Hematopoietic multipotent progenitor cell treated with erythropoietin and hydrocortisone succinate and interleukin-3 and kit ligand, for 15 days (in vitro differentiated cells): ENCODE results near the gene ANKS4B.
"Not testable (repeated sequence)": the region's sequence is repeated elsewhere in the genome, so short reads cannot be mapped to it uniquely, and the experiment has no call there.

Experiments used
- DNase-seq: peaks from one replicate; pipeline ENCODE4 v3.0.0-alpha.2; 2015; ENCODE audit warnings: low spot score

Gene ANKS4B, protein sequence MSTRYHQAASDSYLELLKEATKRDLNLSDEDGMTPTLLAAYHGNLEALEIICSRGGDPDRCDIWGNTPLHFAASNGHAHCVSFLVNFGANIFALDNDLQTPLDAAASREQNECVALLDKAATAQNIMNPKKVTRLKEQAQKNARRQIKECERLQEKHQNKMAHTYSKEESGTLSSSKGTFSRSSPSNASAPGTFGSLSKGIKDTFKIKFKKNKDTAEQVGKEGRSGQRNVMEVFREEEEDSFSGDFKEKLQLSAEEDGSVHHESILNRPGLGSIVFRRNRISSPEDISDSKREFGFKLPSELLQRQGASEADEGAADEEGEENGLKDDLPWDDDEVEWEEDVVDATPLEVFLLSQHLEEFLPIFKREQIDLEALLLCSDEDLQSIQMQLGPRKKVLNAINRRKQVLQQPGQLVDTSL

DNA sequence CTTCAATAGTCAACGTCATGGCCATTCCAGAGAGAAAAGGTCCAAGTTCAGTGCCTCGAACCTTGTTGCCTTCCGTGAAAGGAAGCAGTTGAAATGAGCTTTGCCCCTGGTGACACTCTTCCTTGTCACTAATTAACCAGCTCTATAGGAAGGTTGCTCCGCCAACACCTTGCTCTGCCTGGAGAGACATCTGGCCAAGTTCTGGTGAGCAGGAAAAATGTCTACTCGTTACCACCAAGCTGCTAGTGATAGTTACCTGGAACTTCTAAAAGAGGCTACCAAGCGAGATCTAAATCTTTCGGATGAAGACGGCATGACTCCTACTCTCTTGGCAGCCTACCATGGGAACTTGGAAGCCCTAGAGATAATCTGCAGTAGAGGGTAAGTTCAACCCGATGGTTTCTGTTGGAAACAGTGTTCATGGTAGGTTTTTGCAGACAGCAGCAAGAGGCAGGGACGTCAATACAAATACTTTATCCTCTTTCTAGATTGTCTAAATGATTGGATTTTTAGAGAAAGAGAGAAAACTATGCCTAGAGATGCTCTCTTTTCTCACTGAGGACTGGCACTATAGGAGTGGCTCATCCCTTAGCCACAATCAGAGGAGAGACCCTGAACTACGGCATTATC lies at the start of gene ANKS4B:
TSS of gene ANKS4B (plus strand) at position 179 of the 630 bp plus-strand sequence. CDS start at position 218, 39 bp downstream.
- no peak for DNase-seq

DNA sequence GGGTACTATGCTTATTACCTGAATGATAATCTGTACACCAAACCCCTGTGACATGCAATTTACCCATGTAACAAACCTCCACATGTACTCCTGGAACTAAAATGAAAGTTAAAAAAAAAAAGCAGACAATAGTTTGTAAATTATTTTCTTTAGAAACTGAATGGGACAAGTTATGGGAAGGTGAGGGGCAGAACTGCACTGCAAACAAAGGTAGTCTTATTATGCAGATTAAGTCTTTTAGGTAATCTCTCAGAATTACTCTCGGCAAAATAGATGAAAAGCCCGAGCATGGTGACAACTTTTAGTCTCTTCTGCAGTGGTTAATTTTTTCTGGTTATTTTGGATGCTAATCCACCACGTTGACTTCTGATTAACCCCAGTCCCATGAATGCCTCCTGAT lies 49.5 kb upstream of the ANKS4B start:
- no peak for DNase-seq

DNA sequence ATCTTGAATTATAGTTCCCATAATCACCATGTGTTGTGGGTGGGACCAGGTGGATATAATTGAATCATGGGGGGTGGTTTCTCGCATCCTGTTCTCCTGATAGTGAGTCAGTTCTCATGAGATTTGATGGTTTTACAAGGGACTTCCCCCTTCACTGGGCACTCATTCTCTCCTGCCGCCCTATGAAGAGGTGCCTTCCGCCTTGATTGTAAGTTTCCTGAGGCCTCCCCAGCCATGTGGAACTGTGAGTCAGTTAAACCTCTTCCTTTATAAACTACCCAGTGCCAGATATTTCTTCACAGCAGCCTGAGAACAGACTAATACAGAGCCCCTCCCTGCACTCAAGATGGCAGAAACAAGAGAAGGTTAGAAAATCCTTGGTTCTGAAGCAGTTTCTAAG lies 48.7 kb upstream of the ANKS4B start:
- DNase-seq: no peak

DNA sequence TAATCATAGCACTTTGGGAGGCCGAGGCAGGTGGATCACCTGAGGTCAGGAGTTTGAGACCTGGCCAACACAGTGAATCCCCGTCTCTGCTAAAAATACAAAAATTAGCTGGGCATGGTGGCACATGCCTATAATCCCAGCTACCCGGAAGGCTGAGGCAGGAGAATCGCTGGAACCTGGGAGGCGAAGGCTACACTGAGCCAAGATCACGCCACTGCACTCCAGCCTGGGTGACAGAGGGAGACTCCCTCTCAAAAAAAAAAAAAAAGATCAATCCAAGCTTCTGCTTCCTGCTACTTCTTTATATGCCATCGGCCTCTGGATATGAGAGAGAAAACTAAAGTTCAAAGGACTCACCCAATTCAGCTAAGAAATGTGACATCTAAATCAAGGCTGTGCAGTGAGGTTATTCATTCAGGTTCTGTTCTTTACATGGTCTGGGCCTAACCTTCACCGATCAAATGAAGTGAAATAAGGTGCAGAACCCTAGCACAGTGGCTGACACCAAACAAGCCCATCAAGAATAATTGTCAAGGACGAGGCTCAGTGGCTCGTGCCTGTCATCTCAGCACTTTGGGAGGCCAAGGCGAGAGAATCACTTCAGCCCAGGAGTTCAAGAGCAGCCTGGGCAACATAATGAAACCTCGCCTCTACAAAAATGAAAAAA lies 47.7 kb upstream of the ANKS4B start:
- no peak for DNase-seq

DNA sequence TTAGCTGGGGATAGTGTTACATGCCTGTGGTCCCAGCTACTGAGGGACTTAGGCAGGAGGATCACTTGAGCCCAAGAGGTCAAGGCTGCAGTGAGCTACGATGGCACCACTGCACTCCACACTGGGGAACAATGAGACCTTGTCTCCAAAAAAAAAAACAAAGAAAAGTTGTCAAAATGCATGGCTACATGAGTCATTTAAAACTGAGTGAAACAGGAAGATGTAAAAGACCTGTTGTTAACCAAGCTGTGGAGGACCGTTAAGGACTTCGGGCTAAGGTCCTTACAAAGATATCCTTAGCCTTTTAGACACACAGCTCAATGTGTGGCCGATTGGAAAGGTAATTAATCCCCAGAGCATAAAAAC lies 47.2 kb upstream of the ANKS4B start:
- no peak for DNase-seq

DNA sequence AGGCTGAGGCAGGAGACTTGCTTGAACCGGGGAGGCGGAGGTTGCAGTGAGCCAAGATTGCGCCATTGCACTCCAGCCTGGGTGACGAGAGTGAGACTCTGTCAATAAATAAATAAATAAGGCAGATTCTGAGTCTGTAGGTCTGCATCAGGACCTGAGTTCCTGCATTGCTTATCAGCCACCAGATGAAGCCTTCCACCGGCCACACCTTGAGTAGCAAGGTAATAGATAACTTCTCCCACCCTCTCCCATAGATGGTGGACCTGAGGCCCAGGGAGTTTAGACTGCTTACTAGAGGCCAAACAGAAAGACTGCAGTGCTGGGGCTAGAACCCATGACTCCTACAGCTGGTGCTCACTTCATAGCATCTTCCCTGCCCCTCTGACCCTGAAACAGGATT lies 44.2 kb upstream of the ANKS4B start:
- DNase-seq: no peak

DNA sequence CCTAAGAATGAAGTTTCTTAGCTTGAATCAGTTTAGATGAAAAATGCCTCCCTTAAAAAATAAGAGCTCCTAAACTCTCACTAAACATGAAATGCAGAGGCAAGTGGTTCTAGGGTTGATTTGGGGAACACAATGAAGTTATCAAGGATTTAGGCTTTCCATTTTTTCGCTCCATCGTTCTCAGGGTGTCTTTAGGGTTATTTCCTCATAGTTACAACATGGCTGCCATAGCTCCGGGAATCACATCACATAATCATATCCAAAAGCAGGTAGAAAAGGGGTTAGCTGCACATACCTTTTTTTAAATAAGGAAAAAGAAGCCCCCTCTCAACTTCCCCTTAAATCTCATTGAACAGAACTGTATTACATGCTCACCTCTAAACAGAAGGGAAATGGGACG lies 43.5 kb upstream of the ANKS4B start:
- DNase-seq: no peak

DNA sequence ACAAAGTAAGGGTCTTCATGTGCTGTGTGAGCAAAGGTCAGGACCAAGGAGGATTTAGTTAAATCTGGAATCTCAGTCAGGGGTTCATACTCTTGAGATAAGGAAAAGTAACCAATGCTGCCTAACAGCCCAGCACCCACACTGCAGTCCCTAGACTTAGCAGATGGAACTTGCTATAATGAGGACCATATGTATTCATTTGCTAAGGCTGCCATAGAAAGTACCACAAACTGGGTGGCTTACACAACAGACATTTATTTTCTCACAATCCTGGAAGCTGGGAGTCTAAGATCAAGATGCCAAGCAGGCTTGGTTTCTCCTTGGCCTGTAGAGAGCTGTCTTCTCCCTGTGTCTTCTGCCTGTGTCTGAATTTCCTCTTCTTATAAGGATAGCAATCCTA lies 42.9 kb upstream of the ANKS4B start:
- no peak for DNase-seq

DNA sequence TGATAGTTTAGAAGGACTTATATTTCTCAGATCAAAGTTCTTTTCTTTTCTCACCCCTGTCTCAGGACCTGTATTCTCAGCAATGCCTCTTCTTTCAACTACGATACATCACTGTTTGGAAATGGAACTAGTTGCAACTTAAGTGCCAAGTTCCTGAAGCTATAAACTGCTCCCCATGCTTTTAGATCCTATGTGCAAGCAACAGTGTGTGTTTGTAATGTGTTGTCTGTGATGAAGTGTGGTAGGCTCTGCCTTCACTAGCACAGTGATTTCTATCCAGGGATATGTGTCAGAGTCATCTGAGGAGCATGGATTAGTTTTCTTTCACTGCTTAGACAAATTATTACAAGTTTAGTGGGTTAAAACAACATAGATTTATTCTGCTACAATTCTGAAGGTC lies 40.5 kb upstream of the ANKS4B start:
- DNase-seq: no peak

DNA sequence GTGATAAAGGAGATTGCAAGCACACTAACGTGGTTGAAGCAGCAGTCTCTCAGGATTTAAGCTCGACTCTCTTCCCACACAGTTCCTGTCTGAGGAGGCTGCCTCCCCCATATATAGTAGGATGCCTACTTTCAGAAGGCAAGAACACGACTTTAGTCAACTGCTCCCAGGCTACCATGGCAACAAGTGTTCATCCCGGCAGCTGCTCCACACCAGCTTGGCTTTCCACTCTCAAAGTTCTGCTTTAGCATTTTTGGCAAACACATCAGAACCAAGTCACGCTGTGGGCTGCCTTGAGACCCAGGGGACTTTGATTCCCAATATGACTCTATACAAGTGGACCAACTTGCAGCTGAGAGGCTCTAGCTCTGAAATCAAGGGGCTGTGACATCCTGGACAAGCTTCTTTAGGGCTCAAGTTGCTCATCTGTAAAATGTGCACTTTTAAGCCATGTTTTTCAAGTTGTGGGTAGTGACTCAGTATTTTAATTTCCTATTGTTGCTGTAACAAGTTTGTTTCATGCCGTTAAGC lies 38.7 kb upstream of the ANKS4B start:
- no peak for DNase-seq

DNA sequence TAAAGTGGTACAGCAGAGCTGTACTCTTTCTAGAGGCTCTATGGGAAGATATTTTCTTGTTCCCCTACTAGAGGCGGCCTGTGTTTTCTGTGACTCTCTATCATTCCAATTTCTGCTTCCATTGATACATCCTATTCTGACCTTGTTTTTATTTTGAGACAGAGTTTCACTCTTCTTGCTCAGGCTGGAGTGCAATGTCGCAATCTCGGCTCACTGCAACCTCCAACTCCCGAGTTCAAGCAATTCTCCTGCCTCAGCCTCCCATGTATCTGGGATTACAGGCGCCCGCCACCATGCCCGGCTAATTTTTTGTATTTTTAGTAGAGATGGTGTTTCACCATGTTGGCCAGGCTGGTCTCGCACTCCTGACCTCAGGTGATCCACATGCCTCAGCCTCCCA lies 38.2 kb upstream of the ANKS4B start:
- DNase-seq: not testable (repeated sequence)

DNA sequence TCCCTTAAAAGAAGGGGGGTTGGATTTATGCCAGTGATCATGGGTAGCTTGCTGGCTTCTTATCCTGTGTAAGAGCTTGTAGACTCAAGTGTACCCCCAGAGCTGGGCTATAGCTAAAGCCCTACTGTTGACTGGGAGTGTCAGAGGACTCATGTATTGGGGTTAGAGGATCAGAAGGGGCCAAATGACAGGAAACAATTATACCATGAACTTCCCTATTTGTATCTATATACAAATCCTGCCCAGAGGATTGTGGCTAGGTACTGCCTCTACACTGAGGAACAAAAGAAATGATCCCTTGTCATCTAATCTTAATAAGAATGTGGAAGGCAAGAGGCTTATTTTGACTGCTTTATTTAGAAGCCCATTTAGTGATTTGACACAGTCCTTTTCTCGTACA lies 36.4 kb upstream of the ANKS4B start:
- no peak for DNase-seq

DNA sequence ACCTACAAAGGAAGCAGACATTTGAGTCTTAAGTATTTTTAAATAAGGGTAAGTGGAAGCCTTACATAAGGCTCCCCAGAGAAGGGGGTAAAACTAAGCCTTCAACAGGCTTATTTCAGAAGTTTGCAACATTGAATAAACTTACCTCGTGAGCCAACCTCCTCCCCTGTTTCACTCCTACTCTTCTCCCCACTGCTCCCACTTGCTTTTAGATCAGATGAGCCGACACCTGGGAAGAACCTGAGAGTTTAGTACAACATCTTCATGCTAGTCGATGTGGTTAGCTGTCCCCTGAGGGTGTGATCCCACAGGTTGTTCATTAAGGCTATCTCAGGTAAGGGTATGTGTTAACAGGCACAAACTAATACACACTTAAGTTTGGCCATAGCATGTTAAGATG lies 35.9 kb upstream of the ANKS4B start:
- DNase-seq: no peak

DNA sequence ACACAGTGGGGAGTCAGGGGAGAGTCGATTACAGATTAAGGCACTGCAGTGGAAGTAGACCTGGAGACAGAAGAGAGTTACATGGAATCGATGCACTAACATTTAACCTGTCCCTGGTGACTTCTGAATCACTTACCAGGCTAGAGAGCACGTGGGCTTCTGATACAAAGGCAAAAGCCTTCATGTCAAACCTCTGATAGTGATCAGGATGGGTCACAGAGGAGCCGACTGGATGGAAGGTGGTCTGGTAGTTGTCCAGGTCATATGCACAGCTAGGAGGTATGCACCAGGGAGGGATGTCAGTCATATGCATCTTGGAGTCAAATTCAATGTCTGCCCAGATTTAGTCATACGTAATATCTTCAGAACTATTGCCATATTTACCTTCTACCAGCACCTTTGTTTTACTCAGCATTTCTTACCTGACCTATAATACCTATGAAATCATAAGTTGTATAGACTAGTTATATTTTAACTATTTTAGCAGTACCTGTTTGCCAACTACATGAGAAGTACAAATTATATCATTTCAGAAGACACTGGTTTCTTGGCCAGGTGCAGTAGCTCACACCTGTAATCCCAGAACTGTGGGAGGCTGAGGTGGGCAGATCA lies 33.8 kb upstream of the ANKS4B start:
- DNase-seq: no peak

DNA sequence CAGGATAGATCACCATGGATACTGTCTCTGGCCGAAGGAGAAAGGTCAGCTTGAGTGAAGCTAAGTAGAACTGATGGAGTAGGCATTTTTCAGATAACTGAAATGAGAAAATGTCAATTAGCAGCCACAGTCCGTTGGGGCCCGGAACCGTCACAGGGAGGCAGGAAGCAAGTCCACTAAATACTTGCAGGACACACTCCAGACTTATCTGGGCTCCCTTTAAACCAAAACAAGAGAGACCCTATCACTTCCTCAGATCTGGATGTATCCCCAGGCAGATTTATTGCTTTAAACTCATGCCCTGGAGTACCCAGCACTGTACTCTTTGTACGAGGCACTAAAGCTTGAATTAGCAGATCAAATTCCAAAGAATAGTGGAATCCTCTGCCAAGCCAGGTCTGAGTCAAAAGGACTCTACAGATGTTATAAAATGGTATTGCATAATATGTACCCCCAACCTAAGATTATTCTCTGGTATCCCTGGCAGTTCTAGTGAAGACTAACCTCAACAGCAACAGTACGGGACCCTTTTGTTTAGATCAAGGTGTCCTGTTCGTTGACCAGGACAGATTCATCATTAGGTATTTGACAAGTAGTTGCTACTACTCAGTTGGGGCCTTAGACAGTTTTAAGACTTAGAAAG lies 30.2 kb upstream of the ANKS4B start:
- DNase-seq: no peak

DNA sequence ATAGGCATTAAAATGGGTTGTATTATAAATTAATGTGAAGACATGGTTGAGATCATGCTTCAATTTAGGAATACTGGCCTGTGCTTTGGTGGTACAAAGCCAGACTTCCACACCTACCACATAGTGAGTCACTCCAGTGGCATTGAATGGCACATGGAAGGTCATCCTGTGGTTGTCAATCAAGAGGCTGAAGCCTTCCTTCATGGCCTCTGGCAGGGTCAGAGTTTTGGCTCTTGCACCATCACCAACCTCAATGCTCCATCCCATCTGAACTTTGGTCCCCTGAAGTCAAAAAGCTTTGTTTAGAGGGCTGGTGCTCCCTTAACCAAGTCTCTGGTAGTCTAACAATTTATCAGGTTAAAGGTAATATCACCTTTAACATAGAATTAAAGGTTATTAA lies 28.2 kb upstream of the ANKS4B start:
- no peak for DNase-seq

DNA sequence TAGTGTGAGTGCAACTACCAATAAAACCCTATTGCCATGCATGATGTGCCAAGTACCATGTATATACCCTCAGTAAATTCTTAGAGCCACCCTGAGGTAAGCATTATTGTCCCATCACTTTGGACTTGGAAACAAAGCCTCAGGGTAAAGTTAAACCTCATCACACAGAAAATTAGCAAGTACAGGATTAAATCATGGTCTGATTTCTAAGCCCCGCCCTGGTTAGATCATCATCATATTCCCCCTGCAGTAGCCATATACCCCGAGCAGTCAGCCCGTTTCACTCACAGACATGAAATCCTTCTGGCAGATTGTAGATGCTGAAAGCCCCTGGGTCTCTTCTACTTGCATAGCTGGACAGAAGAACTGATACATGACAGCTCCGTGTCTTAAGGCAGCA lies 26.9 kb upstream of the ANKS4B start:
- no peak for DNase-seq

DNA sequence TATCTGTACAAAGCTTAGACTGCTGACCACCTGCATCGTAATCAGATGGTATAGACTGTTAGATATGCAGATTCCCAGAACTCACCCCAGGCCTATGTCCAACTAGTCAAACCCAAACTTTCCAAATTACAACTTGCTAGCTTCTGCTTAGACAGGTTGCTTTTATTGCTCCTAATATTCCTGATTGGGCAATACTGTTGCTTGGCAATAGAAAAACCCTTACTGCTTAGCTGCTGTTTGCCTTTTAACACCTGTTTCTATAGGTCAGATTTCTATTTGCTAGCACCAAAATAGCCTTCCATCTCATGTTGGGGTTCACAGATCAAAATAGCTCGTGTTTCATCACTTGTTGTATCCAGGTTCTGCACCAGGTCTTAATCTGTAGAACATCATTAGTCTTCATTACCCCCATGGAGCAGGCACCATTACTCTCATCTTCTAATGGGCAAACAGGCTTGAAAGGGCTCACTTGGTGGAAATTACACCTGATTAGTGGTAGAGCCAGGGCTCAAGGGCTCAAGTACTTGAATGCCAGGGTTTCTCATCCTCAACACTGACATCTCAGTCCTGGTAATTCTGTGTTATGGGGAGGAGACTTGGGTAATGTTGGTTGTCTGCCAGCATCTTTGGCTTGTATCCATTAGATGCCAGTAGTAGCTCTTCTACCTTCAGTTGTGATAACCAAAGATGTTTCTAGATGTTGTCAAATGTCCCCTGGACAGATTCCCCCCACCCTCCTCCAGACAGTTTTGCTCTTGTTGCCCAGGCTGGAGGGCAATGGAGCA lies 24.9 kb upstream of the ANKS4B start:
- no peak for DNase-seq

DNA sequence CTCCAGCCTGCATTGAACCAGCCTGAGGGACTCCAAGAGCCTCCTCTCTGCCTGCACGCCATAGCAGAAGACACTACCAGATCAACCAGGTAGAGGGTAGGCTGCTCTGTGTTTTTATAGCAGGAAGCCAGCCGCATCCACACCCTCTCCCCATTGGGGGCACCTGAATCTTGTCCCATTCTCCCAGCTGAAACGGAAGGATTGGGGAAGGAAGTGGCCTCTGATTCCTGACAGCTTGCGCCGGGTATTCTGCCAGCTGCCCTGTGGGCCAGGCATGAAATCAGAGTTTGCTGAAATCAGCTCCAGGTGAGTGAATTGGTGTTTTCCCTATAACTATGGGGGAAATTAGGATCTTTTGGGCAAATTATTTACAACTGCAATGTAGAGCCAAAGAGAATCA lies 22.0 kb upstream of the ANKS4B start, which contains the start of gene ZP2:
TSS of gene ZP2 (minus strand) at position 89 of the 400 bp plus-strand sequence. CDS start at position 62, 27 bp downstream.
- DNase-seq: no peak

DNA sequence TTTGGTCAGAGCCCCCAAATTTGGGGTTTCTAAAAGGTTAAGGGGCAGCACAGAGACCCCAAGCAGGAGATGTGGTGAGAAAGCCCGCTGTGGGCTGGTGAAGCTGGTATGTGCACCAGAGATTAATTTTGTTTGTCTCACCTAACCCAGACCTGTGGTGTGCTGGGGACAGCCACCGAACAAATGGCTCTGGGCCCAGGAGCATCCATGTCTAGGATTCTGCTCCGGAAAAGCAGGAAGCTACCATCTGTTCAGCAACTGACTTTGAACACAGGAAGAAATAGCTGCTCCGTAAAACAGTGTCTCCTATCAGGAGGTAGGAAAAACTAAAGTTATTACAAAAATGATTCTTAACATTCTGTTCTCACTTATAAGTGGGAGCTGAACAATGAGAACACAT lies 19.4 kb upstream of the ANKS4B start:
- no peak for DNase-seq

DNA sequence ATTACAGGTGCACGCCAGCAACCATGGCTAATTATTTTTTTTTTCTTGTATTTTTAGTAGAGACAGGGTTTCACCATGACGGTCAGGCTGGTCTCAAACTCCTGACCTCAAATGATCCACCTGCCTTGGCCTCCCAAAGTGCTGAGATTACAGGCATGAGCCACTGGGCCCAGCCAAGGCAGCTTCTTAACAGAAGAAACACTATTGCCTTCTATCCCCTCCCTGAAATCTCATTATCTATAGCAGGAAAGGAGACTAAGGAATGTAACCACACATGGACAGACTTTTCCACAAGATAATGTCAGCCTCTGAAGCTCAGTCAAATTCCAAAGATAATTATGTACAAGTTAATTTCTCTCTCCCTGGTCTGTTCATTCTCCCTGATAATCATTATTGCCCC lies 16.4 kb upstream of the ANKS4B start:
- no peak for DNase-seq
